Measurements from ENCODE around the gene BCL2.

BCL2 gene

DNA sequence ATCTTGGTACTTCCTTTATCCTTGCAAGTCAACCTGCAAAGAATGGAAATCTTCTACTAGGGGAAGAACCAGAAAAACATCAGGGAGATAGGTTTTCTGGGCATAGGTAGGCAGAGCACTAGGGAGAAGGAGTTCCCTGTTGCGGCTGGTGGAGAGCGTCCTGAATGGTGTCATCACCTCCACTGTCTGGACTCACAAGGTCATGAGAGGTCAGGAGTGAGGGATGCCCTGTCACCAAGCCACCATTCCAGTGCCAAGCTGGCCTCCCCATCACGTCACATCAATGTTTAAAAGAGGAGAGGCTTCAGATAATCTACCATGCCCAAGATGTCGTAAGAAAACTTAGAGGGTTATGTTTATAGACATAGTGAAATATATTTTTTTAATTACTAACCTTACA, 72.1 kb downstream of the BCL2 start:
- Histone ChIP-seq H3K27me3 (ENCODE audit: control insufficient read depth in 1 of 2, insufficient read depth in 2 of 2, low read length in 2 of 2) (no peaks in the 10 kb centered on the region), H3K9ac (ENCODE audit: low read depth in 1 of 2, low read length in 2 of 2) (no peak overlapping the region), H3K36me3 (ENCODE audit: control insufficient read depth in 1 of 2, insufficient read depth in 2 of 2, low read length in 2 of 2) (no peaks in the 10 kb centered on the region), H3K9me3 (ENCODE audit: control insufficient read depth in 1 of 2, low read length in 2 of 2) (no peaks in the 10 kb centered on the region), H3K4me3 (ENCODE audit: low read depth in 1 of 2, low read length in 2 of 2) (no peak overlapping the region), H3K27ac (ENCODE audit: low read depth, low read length) (no peak overlapping the region), H3K4me1 (ENCODE audit: control insufficient read depth in 1 of 2, insufficient read depth in 2 of 2, low read length in 2 of 2) (peaks cover 0 to 3% of the 10 kb centered on the region in 2 donors)

DNA sequence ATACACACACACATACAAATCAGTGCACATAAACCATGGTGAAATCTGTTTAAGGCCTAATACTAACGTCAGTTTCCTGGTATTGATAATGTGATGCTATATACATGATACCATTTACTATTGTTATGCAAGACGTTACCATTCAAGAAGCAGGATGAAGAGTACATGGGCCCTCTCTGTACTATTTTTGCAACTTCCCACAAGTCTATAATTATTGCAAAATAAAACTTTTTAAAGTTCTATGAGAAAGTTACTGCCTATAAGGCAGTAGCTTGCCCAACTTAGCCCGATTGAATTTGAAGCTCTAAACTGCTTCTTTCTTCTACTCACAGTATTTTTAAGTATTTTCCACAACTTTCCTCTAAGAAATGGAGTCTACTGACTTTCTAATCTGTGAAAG, 74.0 kb downstream of the BCL2 start:
- no peak overlapping the region for H3K4me3 ChIP-seq (ENCODE audit: low read depth in 1 of 2, low read length in 2 of 2)
- peaks cover 0 to 13% of the 10 kb centered on the region in 2 donors for H3K4me1 ChIP-seq (ENCODE audit: control insufficient read depth in 1 of 2, insufficient read depth in 2 of 2, low read length in 2 of 2)
- H3K27ac ChIP-seq (ENCODE audit: low read depth, low read length) = no peak overlapping the region
- no peaks in the 10 kb centered on the region for H3K9me3 ChIP-seq (ENCODE audit: control insufficient read depth in 1 of 2, low read length in 2 of 2)
- no peaks in the 10 kb centered on the region for H3K27me3 ChIP-seq (ENCODE audit: control insufficient read depth in 1 of 2, insufficient read depth in 2 of 2, low read length in 2 of 2)
- H3K36me3 ChIP-seq (ENCODE audit: control insufficient read depth in 1 of 2, insufficient read depth in 2 of 2, low read length in 2 of 2) = no peaks in the 10 kb centered on the region
- H3K9ac ChIP-seq (ENCODE audit: low read depth in 1 of 2, low read length in 2 of 2) = no peak overlapping the region

DNA sequence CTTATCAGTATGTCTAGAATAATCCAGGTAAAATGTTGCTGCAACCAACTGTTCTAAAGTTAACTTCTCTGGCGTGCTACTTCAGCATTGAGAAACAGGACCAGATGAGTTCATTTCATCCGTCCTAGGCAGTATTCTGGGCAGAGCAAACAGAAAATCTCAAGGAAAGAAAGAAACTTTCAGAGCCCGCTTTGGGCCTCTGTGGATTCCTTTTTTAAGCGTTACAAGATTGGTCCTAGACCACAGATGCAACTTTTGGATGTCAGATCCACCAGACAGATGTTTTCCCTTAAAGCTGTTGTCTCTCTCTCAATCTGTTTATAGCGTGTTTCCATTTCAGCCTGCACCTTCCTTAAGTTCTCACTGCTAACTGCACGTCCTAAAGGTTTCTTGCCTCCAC, 75.0 kb downstream of the BCL2 start:
- no peak overlapping the region for H3K4me3 ChIP-seq (ENCODE audit: low read depth in 1 of 2, low read length in 2 of 2)
- H3K27ac ChIP-seq (ENCODE audit: low read depth, low read length) = no peak overlapping the region
- peaks cover 0 to 13% of the 10 kb centered on the region in 2 donors for H3K4me1 ChIP-seq (ENCODE audit: control insufficient read depth in 1 of 2, insufficient read depth in 2 of 2, low read length in 2 of 2)
- no peaks in the 10 kb centered on the region for H3K27me3 ChIP-seq (ENCODE audit: control insufficient read depth in 1 of 2, insufficient read depth in 2 of 2, low read length in 2 of 2)
- H3K9me3 ChIP-seq (ENCODE audit: control insufficient read depth in 1 of 2, low read length in 2 of 2) = no peaks in the 10 kb centered on the region
- no peaks in the 10 kb centered on the region for H3K36me3 ChIP-seq (ENCODE audit: control insufficient read depth in 1 of 2, insufficient read depth in 2 of 2, low read length in 2 of 2)
- no peak overlapping the region for H3K9ac ChIP-seq (ENCODE audit: low read depth in 1 of 2, low read length in 2 of 2)

DNA sequence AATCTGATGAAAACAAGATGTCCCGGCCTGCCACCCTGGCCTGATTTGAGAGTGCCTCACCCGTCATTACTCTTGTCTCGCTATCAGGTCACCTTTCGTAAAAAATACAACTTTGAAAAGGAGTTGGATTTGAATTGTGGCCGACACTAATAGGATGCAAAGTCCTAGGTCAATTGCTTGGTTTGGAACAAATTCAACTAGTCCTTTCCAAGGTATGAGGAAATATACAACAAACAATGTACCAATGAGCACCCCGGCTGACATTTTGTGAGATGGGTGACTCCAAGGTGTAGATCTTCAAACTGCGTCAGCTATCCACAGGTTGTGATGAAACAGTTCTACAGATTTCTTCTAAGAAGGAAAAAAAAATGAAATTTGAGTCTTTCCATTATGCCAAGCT, 77.8 kb downstream of the BCL2 start:
- H3K4me1 ChIP-seq (ENCODE audit: control insufficient read depth in 1 of 2, insufficient read depth in 2 of 2, low read length in 2 of 2) = peaks cover 8 to 25% of the 10 kb centered on the region in 2 donors
- H3K27ac ChIP-seq (ENCODE audit: low read depth, low read length) = no peak overlapping the region
- H3K4me3 ChIP-seq (ENCODE audit: low read depth in 1 of 2, low read length in 2 of 2) = no peak overlapping the region
- H3K9ac ChIP-seq (ENCODE audit: low read depth in 1 of 2, low read length in 2 of 2) = no peak overlapping the region
- H3K36me3 ChIP-seq (ENCODE audit: control insufficient read depth in 1 of 2, insufficient read depth in 2 of 2, low read length in 2 of 2) = peaks cover 0 to 3% of the 10 kb centered on the region in 2 donors
- no peaks in the 10 kb centered on the region for H3K9me3 ChIP-seq (ENCODE audit: control insufficient read depth in 1 of 2, low read length in 2 of 2)
- no peaks in the 10 kb centered on the region for H3K27me3 ChIP-seq (ENCODE audit: control insufficient read depth in 1 of 2, insufficient read depth in 2 of 2, low read length in 2 of 2)

DNA sequence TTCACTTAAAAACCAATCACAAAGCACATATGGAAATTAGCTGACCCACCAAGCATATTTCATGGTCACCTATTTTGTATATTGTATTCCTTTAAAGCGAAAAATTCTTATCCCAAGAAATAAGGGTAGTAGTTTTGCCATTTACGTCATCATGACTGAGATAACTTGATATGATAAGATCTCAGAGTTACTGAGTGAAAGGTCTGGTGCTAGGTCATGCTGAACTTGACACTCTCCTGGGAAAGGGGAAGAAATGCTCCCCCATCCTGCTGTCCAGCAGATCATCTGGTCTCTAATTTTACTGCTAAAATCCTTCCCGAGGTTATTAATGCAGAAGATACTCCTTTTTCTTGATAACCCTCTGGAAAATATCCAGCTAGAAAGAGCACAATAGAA, 78.3 kb downstream of the BCL2 start:
- Histone ChIP-seq H3K9me3 (ENCODE audit: control insufficient read depth in 1 of 2, low read length in 2 of 2) (no peaks in the 10 kb centered on the region), H3K4me1 (ENCODE audit: control insufficient read depth in 1 of 2, insufficient read depth in 2 of 2, low read length in 2 of 2) (peaks cover 8 to 25% of the 10 kb centered on the region in 2 donors), H3K27ac (ENCODE audit: low read depth, low read length) (no peak overlapping the region)

DNA sequence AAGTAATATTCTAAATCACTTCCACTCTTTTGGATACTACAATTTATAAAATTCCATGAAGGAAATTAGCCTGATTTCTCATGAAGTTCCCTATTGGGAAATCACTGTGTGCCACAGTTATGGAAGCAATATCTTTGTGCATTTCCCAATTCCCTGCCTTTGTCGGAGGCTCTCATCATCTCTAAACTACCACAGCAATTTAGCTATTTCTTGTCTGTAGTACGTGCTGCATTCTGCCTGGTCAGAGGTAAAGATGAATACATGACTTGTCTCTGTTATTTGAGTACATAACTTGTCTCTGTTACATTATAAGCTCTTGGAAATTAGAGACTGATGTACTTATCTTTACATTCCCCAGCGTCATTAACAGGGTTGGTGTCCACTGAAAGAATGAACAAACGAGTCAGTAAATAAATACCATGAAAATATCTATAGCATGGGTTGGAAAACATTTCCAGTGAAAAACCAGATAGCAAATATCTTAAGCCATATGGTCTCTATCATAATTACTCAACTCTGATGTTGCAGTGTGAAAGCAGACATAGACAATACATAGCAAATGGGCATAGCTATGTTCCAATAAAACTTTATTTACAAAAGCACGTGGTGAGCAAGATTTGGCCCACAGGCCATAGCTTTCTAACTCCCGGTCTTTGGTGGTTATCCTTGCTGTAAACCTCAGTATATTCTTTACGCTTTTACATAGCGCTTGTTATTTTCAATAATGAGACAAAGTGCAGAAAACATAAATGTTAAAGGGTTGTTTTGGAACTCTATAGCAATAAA, 78.8 kb downstream of the BCL2 start:
- Histone ChIP-seq H3K36me3 (ENCODE audit: control insufficient read depth in 1 of 2, insufficient read depth in 2 of 2, low read length in 2 of 2) (peaks cover 0 to 3% of the 10 kb centered on the region in 2 donors), H3K4me1 (ENCODE audit: control insufficient read depth in 1 of 2, insufficient read depth in 2 of 2, low read length in 2 of 2) (peaks cover 8 to 22% of the 10 kb centered on the region in 2 donors), H3K4me3 (ENCODE audit: low read depth in 1 of 2, low read length in 2 of 2) (no peak overlapping the region), H3K9me3 (ENCODE audit: control insufficient read depth in 1 of 2, low read length in 2 of 2) (no peaks in the 10 kb centered on the region), H3K27me3 (ENCODE audit: control insufficient read depth in 1 of 2, insufficient read depth in 2 of 2, low read length in 2 of 2) (no peaks in the 10 kb centered on the region), H3K27ac (ENCODE audit: low read depth, low read length) (no peak overlapping the region), H3K9ac (ENCODE audit: low read depth in 1 of 2, low read length in 2 of 2) (no peak overlapping the region)

More for the DNA sequence above, 78.3 kb downstream of the BCL2 start:
- Histone ChIP-seq H3K27me3 (ENCODE audit: control insufficient read depth in 1 of 2, insufficient read depth in 2 of 2, low read length in 2 of 2) (no peaks in the 10 kb centered on the region), H3K4me3 (ENCODE audit: low read depth in 1 of 2, low read length in 2 of 2) (no peak overlapping the region), H3K36me3 (ENCODE audit: control insufficient read depth in 1 of 2, insufficient read depth in 2 of 2, low read length in 2 of 2) (peaks cover 0 to 3% of the 10 kb centered on the region in 2 donors), H3K9ac (ENCODE audit: low read depth in 1 of 2, low read length in 2 of 2) (no peak overlapping the region)

DNA sequence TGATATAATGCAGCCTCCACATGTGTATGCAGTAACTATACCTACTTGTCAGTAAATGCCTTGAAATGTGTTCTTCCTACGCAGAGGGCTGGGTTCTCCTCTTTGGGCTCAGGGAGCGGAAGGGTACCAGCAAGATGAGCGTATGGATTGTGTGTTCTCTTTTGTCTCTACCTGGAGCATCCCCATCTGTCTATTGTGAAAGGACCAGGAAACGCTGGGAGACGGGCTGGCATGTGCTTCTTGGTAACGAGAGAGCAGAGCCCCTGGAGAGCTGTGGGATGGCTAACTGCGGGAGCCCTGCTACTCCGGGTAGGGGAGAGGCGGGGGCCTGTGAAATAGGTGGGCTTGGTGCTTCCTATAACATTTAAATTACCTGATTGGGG, 80.9 kb downstream of the BCL2 start:
- H3K27ac ChIP-seq (ENCODE audit: low read depth, low read length) = peak overlapping the region; percentile 40
- H3K36me3 ChIP-seq (ENCODE audit: control insufficient read depth in 1 of 2, insufficient read depth in 2 of 2, low read length in 2 of 2) = peaks cover 0 to 3% of the 10 kb centered on the region in 2 donors
- H3K27me3 ChIP-seq (ENCODE audit: control insufficient read depth in 1 of 2, insufficient read depth in 2 of 2, low read length in 2 of 2) = no peaks in the 10 kb centered on the region
- H3K4me3 ChIP-seq (ENCODE audit: low read depth in 1 of 2, low read length in 2 of 2) = no peak overlapping the region
- no peak overlapping the region for H3K9ac ChIP-seq (ENCODE audit: low read depth in 1 of 2, low read length in 2 of 2)
- H3K4me1 ChIP-seq (ENCODE audit: control insufficient read depth in 1 of 2, insufficient read depth in 2 of 2, low read length in 2 of 2) = peaks cover 8 to 22% of the 10 kb centered on the region in 2 donors
- H3K9me3 ChIP-seq (ENCODE audit: control insufficient read depth in 1 of 2, low read length in 2 of 2) = no peaks in the 10 kb centered on the region

DNA sequence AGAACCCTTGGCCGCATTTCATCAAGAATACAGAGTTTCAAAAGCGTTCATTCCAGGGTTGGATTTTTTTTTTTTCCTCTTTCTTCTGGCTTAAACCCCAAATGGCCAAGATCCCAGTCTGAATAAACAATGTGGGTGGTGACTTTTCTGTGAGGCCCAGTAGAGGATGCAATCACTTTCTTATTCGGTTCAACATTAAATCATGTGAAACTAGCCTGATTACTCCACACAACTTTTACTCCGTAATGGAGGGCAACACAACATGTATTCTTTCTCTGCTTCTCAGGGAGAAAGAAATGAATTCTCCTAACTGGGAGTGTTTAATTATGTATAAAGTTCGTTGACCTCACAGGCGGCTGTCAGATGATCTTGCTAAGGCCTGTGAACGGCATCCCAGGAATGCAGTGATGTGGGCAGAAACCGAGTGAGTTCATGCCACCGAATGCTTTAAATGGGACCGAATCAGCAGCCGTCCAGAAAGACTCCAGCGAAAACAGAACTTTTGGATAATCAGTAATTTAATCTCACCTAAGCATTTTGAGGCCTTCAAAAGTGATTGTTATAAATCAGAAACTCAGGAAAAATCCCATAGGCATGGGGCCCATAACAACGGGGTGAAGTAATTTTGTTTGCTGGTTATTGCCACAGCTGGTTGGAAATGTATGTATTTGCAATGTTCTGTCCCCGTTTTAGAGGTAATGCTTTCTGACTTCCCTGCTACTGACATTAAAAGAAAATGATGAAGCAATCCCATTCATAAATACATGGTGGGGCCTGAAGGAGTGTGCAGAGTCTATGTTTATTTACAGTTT, 81.5 kb downstream of the BCL2 start:
- peak overlapping the region; percentile 40 for H3K27ac ChIP-seq (ENCODE audit: low read depth, low read length)
- no peaks in the 10 kb centered on the region for H3K27me3 ChIP-seq (ENCODE audit: control insufficient read depth in 1 of 2, insufficient read depth in 2 of 2, low read length in 2 of 2)
- H3K4me3 ChIP-seq (ENCODE audit: low read depth in 1 of 2, low read length in 2 of 2) = no peak overlapping the region
- peaks cover 0 to 3% of the 10 kb centered on the region in 2 donors for H3K36me3 ChIP-seq (ENCODE audit: control insufficient read depth in 1 of 2, insufficient read depth in 2 of 2, low read length in 2 of 2)
- no peaks in the 10 kb centered on the region for H3K9me3 ChIP-seq (ENCODE audit: control insufficient read depth in 1 of 2, low read length in 2 of 2)
- no peak overlapping the region for H3K9ac ChIP-seq (ENCODE audit: low read depth in 1 of 2, low read length in 2 of 2)
- H3K4me1 ChIP-seq (ENCODE audit: control insufficient read depth in 1 of 2, insufficient read depth in 2 of 2, low read length in 2 of 2) = peaks cover 8 to 22% of the 10 kb centered on the region in 2 donors

DNA sequence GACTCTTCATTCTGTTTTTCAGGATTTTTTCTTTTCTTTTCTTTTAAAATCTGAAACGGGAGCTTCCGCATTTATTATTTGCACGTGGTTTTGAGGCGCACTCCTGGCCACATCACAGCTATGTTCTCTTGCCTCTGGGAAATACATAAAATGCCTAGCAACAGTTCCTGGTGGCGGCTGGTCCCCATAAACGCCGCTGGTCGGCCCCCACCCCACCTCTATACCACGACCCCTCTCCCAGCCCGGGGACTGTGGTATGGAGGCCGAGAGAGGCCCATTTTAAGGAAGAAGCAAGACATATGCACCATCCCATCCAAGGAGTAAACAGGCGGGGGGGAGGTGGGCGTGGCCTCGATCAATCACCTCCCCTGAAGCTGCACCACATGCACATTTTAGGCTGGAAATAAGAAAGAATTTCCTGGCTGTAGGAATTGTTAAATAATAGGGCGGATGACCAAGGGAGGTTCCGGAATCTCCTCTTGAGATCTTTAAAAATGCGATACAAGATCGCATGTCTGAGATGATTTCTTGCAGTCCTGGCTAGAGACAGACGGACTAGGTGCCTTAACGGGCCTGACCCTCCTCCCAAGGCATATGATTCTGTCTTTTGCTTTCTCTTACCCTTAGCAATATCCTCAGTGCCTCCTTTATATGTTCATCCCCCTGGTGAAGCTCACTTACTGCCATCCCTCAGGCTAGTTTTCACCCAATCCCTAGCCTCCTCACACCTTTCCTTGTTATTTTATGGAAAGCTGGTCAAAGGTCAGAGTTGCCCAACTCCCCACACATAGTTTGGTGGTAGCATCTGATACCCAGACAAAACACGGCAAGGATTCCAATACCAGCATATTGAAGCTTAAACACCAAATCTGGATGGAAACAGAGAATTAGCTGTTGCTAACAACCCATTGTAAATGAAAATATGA, 82.4 kb downstream of the BCL2 start:
- Histone ChIP-seq H3K9ac (ENCODE audit: low read depth in 1 of 2, low read length in 2 of 2) (peak overlapping the region in 1 of 2 donors; percentile 12), H3K36me3 (ENCODE audit: control insufficient read depth in 1 of 2, insufficient read depth in 2 of 2, low read length in 2 of 2) (peaks cover 0 to 3% of the 10 kb centered on the region in 2 donors), H3K27me3 (ENCODE audit: control insufficient read depth in 1 of 2, insufficient read depth in 2 of 2, low read length in 2 of 2) (no peaks in the 10 kb centered on the region), H3K4me3 (ENCODE audit: low read depth in 1 of 2, low read length in 2 of 2) (peak overlapping the region in 1 of 2 donors; percentile 26), H3K9me3 (ENCODE audit: control insufficient read depth in 1 of 2, low read length in 2 of 2) (no peaks in the 10 kb centered on the region), H3K27ac (ENCODE audit: low read depth, low read length) (peak overlapping the region; percentile 47), H3K4me1 (ENCODE audit: control insufficient read depth in 1 of 2, insufficient read depth in 2 of 2, low read length in 2 of 2) (peaks cover 8 to 22% of the 10 kb centered on the region in 2 donors)

Measured in duodenal mucosa (tissue), 2 donors.